ENCODE results near the gene SLC35D3.

Gene SLC35D3

GRCh38 chr6:136880748-136881460 lies 41.2 kb upstream of the SLC35D3 start:
- Histone ChIP-seq H3K36me3 (ENCODE audit: low read length) (no peaks in the 10 kb centered on the region), H3K4me2 (ENCODE audit: low read depth, low read length, poor library complexity, severe bottlenecking) (no peak overlapping the region), H4K20me1 (ENCODE audit: low read depth, low read length) (no peaks in the 10 kb centered on the region), H3F3A (ENCODE audit: insufficient read depth) (no peaks in the 10 kb centered on the region), H3K79me2 (ENCODE audit: insufficient read depth, low read length) (no peaks in the 10 kb centered on the region), H2AFZ (ENCODE audit: low read depth, low read length, severe bottlenecking) (no peak overlapping the region), H3K27me3 (ENCODE audit: low read length) (no peaks in the 10 kb centered on the region), H3K4me3 (ENCODE audit: insufficient read depth, low read length, poor library complexity, severe bottlenecking) (no peak overlapping the region), H3K27ac (ENCODE audit: low read depth, low read length) (no peak overlapping the region), H3K9ac (ENCODE audit: low read length) (no peak overlapping the region), H3K9me3 (ENCODE audit: insufficient read depth, low read length) (no peaks in the 10 kb centered on the region), H3K9me2 (replicated peaks; ENCODE audit: insufficient read depth, low read length) (no peaks in the 10 kb centered on the region)
- TF ChIP-seq CTCF (IDR thresholded peaks at IDR 0.05; ENCODE audit: insufficient read depth, low read length, poor library complexity, severe bottlenecking) = no peak
- no peak for TF ChIP-seq EZH2phosphoT487 (conservative IDR thresholded peaks at IDR 0.05; ENCODE audit: low read length)

GRCh38 chr6:136886091-136886490 lies 36.0 kb upstream of the SLC35D3 start:
- no peaks in the 10 kb centered on the region for H3K9me3 ChIP-seq (ENCODE audit: insufficient read depth, low read length)
- no peak for TF ChIP-seq CTCF (IDR thresholded peaks at IDR 0.05; ENCODE audit: insufficient read depth, low read length, poor library complexity, severe bottlenecking)
- no peak for TF ChIP-seq EZH2phosphoT487 (conservative IDR thresholded peaks at IDR 0.05; ENCODE audit: low read length)
- H3K9ac ChIP-seq (ENCODE audit: low read length) = no peak overlapping the region
- no peaks in the 10 kb centered on the region for H3K79me2 ChIP-seq (ENCODE audit: insufficient read depth, low read length)
- no peaks in the 10 kb centered on the region for H3K9me2 ChIP-seq (replicated peaks; ENCODE audit: insufficient read depth, low read length)
- H3K27me3 ChIP-seq (ENCODE audit: low read length) = no peaks in the 10 kb centered on the region
- no peak overlapping the region for H2AFZ ChIP-seq (ENCODE audit: low read depth, low read length, severe bottlenecking)
- no peaks in the 10 kb centered on the region for H3K36me3 ChIP-seq (ENCODE audit: low read length)
- no peak overlapping the region for H3K27ac ChIP-seq (ENCODE audit: low read depth, low read length)
- H3K4me3 ChIP-seq (ENCODE audit: insufficient read depth, low read length, poor library complexity, severe bottlenecking) = no peak overlapping the region
- no peaks in the 10 kb centered on the region for H4K20me1 ChIP-seq (ENCODE audit: low read depth, low read length)
- H3K4me2 ChIP-seq (ENCODE audit: low read depth, low read length, poor library complexity, severe bottlenecking) = no peak overlapping the region
- H3F3A ChIP-seq (ENCODE audit: insufficient read depth) = no peaks in the 10 kb centered on the region

GRCh38 chr6:136887953-136888352 lies 34.1 kb upstream of the SLC35D3 start:
- no peak overlapping the region for H3K4me2 ChIP-seq (ENCODE audit: low read depth, low read length, poor library complexity, severe bottlenecking)
- H3K9ac ChIP-seq (ENCODE audit: low read length) = no peak overlapping the region
- no peaks in the 10 kb centered on the region for H3K79me2 ChIP-seq (ENCODE audit: insufficient read depth, low read length)
- no peaks in the 10 kb centered on the region for H3K9me2 ChIP-seq (replicated peaks; ENCODE audit: insufficient read depth, low read length)
- H3F3A ChIP-seq (ENCODE audit: insufficient read depth) = no peaks in the 10 kb centered on the region
- H3K27me3 ChIP-seq (ENCODE audit: low read length) = no peaks in the 10 kb centered on the region
- no peak overlapping the region for H3K4me3 ChIP-seq (ENCODE audit: insufficient read depth, low read length, poor library complexity, severe bottlenecking)
- no peak for TF ChIP-seq CTCF (IDR thresholded peaks at IDR 0.05; ENCODE audit: insufficient read depth, low read length, poor library complexity, severe bottlenecking)
- no peak for TF ChIP-seq EZH2phosphoT487 (conservative IDR thresholded peaks at IDR 0.05; ENCODE audit: low read length)
- H3K9me3 ChIP-seq (ENCODE audit: insufficient read depth, low read length) = no peaks in the 10 kb centered on the region
- no peaks in the 10 kb centered on the region for H3K36me3 ChIP-seq (ENCODE audit: low read length)
- no peak overlapping the region for H2AFZ ChIP-seq (ENCODE audit: low read depth, low read length, severe bottlenecking)
- no peaks in the 10 kb centered on the region for H4K20me1 ChIP-seq (ENCODE audit: low read depth, low read length)
- H3K27ac ChIP-seq (ENCODE audit: low read depth, low read length) = no peak overlapping the region

Measured in SU-DHL-6 (cell line).